Suprapubic skin (tissue), 4 donors: ENCODE data around the gene MED22. TPM values are rescaled to one million over a fixed set of nuclear protein-coding genes. Genes with fewer than 3 reads are reported as not detected.
"Not testable (repeated sequence)": the region's sequence is repeated elsewhere in the genome, so short reads cannot be mapped to it uniquely, and the experiment has no call there.

Experiments used
- DNase-seq, 2 donors: peaks; one replicate each; pipeline ENCODE4 v3.0.0-alpha.2; 2019; ENCODE audit warnings: low spot score in 2 of 2
- H3K27ac ChIP-seq: fragments of 200-600 bp; sonication (generic); one replicate; pipeline ENCODE4 v1.5.1; 2019
- H3K27me3 ChIP-seq: fragments of 200-600 bp; sonication (generic); one replicate; pipeline ENCODE4 v1.5.1; 2019
- H3K36me3 ChIP-seq: fragments of 200-600 bp; sonication (generic); one replicate; pipeline ENCODE4 v1.5.1; 2019
- H3K4me1 ChIP-seq: fragments of 200-600 bp; sonication (generic); one replicate; pipeline ENCODE4 v1.5.1; 2019
- H3K4me3 ChIP-seq: fragments of 200-600 bp; sonication (generic); one replicate; pipeline ENCODE4 v1.5.1; 2019; ENCODE audit warnings: mild to moderate bottlenecking
- H3K9me3 ChIP-seq: fragments of 200-600 bp; sonication (generic); one replicate; pipeline ENCODE4 v1.5.1; 2019
- EP300 ChIP-seq: sonication (generic); formaldehyde crosslinking; IDR thresholded peaks from one replicate; pipeline ENCODE4 v1.6.1; 2017; ENCODE audit warnings: antibody characterized with exemption
- POLR2A ChIP-seq, 2 donors: fragments of 450-650 bp; IDR thresholded peaks; one replicate each; pipeline ENCODE4 v1.6.1; 2017; ENCODE audit warnings: antibody characterized with exemption in 2 of 2, mild to moderate bottlenecking in 2 of 2, moderate library complexity in 2 of 2
- POLR2AphosphoS5 ChIP-seq, 3 donors: sonication (generic); formaldehyde crosslinking; IDR thresholded peaks; one replicate each; pipeline ENCODE4 v1.6.1; 2017; ENCODE audit warnings: antibody characterized with exemption in 3 of 3
- WGBS: methylation state at CpG from one replicate; pipeline ENCODE4 v1.1.5; 2018; 5-methylcytosine and 5-hydroxymethylcytosine counted together
- total RNA-seq, 4 donors: library from RNA; depleted of rRNA; stranded (reverse); fragments of >200 nt; gene quantifications; one replicate each; pipeline ENCODE4 v1.1.0, GENCODE V29; 2016
- TF ChIP-seq, protein P1 (sequence below), 2 donors: fragments of 200-600 bp in 1 of 2; fragments of 450-650 bp in 1 of 2; sonication (generic) in 1 of 2; IDR thresholded peaks; one replicate each; pipeline ENCODE4 v1.5.1; 2016 to 2019; ENCODE audit warnings: antibody characterized with exemption in 2 of 2, mild to moderate bottlenecking in 1 of 2, moderate library complexity in 1 of 2

Gene MED22
- total RNA-seq = 10 to 100 TPM; 11.5 to 27.4 (median 18.8) TPM

DNA sequence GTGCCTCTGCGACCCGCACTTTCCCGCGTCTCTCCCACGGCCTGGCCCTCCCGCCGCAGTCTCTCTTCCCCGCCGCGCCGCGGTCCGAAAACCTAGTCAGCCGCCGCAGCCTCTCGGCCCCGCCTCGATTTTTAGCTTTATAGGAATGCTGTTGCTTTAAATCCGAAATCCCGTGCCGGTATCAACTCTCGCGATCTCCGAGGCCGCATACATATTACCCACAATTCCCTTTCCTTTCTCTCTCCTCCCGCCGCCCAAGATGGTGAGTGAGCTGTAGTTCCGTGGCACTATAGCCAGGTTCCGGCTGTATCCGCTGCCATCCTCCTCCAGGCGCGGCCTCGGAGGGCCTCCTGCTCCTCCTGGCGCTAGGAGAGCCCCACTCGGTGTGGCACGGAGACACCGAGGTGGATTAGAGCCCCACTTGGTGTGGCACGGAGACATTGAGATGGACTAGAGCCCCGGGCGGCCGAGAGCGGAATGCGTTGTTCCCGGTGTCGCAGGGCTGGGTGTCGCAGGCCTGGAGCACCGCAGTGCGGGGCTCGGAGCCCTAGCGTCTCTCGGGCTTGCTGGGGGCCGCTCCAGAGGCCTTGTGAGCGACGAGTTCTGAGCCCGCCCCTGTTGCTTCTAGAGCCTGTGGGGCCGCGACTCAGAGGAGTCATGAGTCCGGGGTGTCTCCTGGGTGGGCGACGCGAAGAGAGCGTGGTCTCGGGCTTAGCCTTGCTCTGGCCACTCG, at the start of gene MED22, which contains the start of gene RPL7A:
Gene MED22 (minus strand): TSS at position 147 of the 733 bp plus-strand sequence. CDS start 1,469 bp downstream, outside the sequence.
Gene RPL7A (plus strand): TSS at position 234 of the 733 bp plus-strand sequence. CDS start 26 bp downstream, at position 260.
- peak; percentile 87 for TF ChIP-seq POLR2A (IDR thresholded peaks at IDR 0.05)
- peak; percentile 88 to 99 (median 97) for TF ChIP-seq POLR2AphosphoS5 (IDR thresholded peaks at IDR 0.05)
- TF ChIP-seq EP300 = no peak
- TF ChIP-seq, protein P1, sequence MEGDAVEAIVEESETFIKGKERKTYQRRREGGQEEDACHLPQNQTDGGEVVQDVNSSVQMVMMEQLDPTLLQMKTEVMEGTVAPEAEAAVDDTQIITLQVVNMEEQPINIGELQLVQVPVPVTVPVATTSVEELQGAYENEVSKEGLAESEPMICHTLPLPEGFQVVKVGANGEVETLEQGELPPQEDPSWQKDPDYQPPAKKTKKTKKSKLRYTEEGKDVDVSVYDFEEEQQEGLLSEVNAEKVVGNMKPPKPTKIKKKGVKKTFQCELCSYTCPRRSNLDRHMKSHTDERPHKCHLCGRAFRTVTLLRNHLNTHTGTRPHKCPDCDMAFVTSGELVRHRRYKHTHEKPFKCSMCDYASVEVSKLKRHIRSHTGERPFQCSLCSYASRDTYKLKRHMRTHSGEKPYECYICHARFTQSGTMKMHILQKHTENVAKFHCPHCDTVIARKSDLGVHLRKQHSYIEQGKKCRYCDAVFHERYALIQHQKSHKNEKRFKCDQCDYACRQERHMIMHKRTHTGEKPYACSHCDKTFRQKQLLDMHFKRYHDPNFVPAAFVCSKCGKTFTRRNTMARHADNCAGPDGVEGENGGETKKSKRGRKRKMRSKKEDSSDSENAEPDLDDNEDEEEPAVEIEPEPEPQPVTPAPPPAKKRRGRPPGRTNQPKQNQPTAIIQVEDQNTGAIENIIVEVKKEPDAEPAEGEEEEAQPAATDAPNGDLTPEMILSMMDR (IDR thresholded peaks at IDR 0.05) = peak in 1 of 2 donors; percentile 15
- under 1% methylated on average over 41 of the region's 64 CpGs for WGBS
- H3K36me3 ChIP-seq = peaks cover 63% of the 10 kb centered on the region
- peak within 1 kb of the TSS; percentile 97 for H3K4me3 ChIP-seq
- H3K9me3 ChIP-seq = no peaks in the 10 kb centered on the region
- peak within 1 kb of the TSS; percentile 94 for H3K27ac ChIP-seq
- H3K27me3 ChIP-seq = no peaks in the 10 kb centered on the region
- DNase-seq = peak; percentile 94 to 97
- H3K4me1 ChIP-seq = peaks cover 41% of the 10 kb centered on the region

DNA sequence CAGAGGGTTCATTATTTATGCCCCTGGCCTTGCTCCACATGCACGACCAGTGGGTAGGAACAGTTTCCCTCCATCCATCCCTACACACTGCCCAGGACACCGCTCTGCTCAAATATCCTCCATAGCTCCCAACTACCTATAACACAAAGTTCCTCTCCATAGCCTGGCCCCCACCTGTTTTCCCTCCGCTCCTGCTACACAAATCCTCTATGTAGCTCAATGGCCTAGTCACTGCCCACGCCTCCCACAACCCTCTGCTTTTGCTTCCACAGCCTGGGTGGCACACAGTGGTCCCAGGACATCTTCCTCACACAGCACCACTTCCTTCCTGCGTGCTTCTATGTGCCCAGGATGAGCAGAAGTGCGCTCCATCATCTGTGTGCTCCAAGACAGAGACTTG, 49.4 kb upstream of the MED22 start:
- Histone ChIP-seq H3K9me3 (no peaks in the 10 kb centered on the region), H3K4me1 (no peaks in the 10 kb centered on the region), H3K27ac (no peak overlapping the region), H3K36me3 (no peaks in the 10 kb centered on the region), H3K4me3 (no peak overlapping the region), H3K27me3 (peaks cover 21% of the 10 kb centered on the region)
- DNase-seq = no peak
- WGBS = 76% methylated on average over 6 of the region's 6 CpGs
- no peak for TF ChIP-seq POLR2A (IDR thresholded peaks at IDR 0.05)
- TF ChIP-seq EP300 = no peak
- no peak for TF ChIP-seq POLR2AphosphoS5 (IDR thresholded peaks at IDR 0.05)

DNA sequence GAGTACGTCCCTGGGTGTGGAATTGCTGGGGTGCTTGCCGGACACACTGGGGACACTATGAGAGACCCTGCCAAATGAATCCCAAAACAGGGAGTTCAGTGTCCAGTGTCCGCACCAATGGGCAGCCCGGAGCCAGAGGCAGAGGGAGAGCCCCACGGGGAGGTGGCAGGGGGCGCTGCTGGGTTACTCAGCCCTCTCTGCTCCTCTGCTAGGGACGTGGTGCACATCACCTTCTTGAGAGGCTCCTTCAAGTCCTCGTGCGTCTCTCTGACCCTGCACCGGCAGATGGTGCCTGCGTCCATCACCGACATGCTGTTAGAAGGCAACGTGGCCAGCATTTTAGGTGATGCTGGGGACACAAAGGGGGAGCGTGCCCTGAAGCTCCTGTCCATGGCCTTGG, 49.0 kb upstream of the MED22 start:
- Histone ChIP-seq H3K4me3 (no peak overlapping the region), H3K27ac (no peak overlapping the region)
- TF ChIP-seq POLR2AphosphoS5 (IDR thresholded peaks at IDR 0.05) (no peak), EP300 (no peak), POLR2A (IDR thresholded peaks at IDR 0.05) (no peak)
- TF ChIP-seq, protein P1 (IDR thresholded peaks at IDR 0.05) = no peak

DNA sequence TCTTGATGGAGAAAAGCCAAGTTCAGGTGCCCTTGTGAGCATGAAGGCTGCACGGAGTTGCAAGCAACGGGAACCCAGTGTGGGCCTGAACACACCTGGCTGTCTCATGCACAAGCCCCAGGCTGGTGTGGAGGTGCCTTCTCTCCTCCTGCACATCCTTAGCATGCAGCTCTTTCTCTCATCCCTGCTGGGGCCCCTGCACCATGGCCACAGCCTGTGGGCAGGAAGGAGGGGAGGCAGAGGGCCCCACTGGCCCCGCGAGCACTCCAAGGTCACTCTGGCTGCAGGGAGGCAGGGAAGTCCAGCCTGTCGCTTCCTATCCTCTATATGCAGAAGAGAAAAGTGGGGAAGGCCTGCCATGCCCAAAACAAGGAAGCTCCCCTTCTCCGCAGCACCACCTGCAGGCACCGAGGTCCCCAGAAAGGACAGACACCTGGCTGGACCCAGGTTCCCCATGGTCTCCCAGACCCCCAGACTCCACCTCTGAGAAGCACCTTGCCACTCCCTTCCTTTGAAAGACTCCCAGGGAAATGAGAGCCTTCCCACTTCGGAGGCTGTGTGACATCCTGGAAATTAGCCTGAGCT, 46.8 kb upstream of the MED22 start:
- H3K4me1 ChIP-seq = no peaks in the 10 kb centered on the region
- H3K4me3 ChIP-seq = no peak overlapping the region
- no peak overlapping the region for H3K27ac ChIP-seq
- no peak for DNase-seq
- peaks cover 21% of the 10 kb centered on the region for H3K27me3 ChIP-seq
- H3K9me3 ChIP-seq = no peaks in the 10 kb centered on the region
- TF ChIP-seq EP300 (no peak), POLR2A (IDR thresholded peaks at IDR 0.05) (no peak), POLR2AphosphoS5 (IDR thresholded peaks at IDR 0.05) (no peak)
- TF ChIP-seq, protein P1 (IDR thresholded peaks at IDR 0.05) = no peak
- H3K36me3 ChIP-seq = no peaks in the 10 kb centered on the region
- WGBS = 38% methylated on average over 4 of the region's 8 CpGs

More for the DNA sequence above, 49.0 kb upstream of the MED22 start:
- DNase-seq = no peak
- Histone ChIP-seq H3K9me3 (no peaks in the 10 kb centered on the region), H3K27me3 (peaks cover 21% of the 10 kb centered on the region), H3K36me3 (no peaks in the 10 kb centered on the region), H3K4me1 (no peaks in the 10 kb centered on the region)
- WGBS = 43% methylated on average over 9 of the region's 14 CpGs

DNA sequence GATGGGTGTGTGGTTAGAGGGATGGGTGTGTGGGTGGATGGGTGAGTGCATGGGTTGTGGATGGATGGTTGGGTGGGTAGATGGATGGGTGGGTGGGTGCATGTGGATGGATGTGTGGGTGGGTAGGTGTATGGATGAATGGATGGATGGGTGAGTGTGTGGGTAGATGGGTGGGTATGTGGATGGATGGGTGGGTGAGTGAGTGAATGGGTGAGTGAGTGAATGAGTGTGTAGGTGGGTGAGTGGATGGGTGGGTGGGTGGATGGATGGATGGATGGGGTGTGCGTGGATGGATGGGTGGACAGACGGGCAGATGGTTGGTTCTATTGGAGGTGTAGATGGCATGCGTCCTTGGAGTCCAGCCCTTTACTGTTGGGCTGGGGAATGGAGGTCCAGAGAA, 45.5 kb upstream of the MED22 start:
- no peak for TF ChIP-seq POLR2AphosphoS5 (IDR thresholded peaks at IDR 0.05)
- TF ChIP-seq, protein P1 (IDR thresholded peaks at IDR 0.05) = no peak
- no peak for TF ChIP-seq POLR2A (IDR thresholded peaks at IDR 0.05)
- TF ChIP-seq EP300 = no peak
- H3K27me3 ChIP-seq = peaks cover 21% of the 10 kb centered on the region
- no peak overlapping the region for H3K27ac ChIP-seq
- H3K36me3 ChIP-seq = no peaks in the 10 kb centered on the region
- no peak overlapping the region for H3K4me3 ChIP-seq
- 87% methylated on average over 3 of the region's 3 CpGs for WGBS
- no peak for DNase-seq
- no peaks in the 10 kb centered on the region for H3K4me1 ChIP-seq
- no peaks in the 10 kb centered on the region for H3K9me3 ChIP-seq

DNA sequence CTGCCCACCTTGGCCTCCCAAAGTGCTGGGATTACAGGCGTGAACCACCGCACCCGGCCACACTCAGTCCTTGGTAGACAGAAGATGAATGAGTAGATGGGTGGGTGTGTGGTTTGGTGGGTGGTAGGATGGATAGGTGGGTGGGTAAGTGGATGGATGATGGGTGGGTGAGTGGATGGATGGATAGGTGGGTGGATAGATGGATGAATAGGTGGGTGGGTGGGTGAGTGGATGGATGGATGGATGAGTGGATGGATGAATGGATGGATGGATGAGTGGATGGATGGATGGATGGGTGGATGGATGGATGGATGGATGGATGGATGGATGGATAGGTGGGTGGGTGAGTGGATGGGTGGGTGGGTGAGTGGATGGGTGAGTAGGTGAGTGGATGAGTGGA, 44.4 kb upstream of the MED22 start:
- WGBS = 98% methylated on average over 3 of the region's 3 CpGs
- H3K27ac ChIP-seq, H3K36me3 ChIP-seq, H3K4me3 ChIP-seq, H3K9me3 ChIP-seq, DNase-seq, H3K4me1 ChIP-seq: not testable (repeated sequence)
- peaks cover 21% of the 10 kb centered on the region for H3K27me3 ChIP-seq

DNA sequence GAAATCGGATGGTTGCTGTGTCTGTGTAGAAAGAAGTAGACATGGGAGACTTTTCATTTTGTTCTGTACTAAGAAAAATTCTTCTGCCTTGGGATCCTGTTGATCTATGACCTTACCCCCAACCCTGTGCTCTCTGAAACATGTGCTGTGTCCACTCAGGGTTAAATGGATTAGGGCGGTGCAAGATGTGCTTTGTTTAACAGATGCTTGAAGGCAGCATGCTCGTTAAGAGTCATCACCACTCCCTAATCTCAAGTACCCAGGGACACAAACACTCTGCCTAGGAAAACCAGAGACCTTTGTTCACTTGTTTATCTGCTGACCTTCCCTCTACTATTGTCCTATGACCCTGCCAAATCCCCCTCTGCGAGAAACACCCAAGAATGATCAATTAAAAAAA, 43.5 kb upstream of the MED22 start:
- peaks cover 21% of the 10 kb centered on the region for H3K27me3 ChIP-seq
- not testable (repeated sequence) for H3K4me3 ChIP-seq, H3K27ac ChIP-seq, H3K4me1 ChIP-seq, H3K9me3 ChIP-seq, DNase-seq, H3K36me3 ChIP-seq
- 70% methylated on average over 2 of the region's 4 CpGs for WGBS
